HepG2 (cell line): ENCODE results near the gene RPS2. TPM values are rescaled to one million over a fixed set of nuclear protein-coding genes. Genes with fewer than 3 reads are reported as not detected.
A peak's percentile ranks its signal among the peaks of the same experiment; 100 is the strongest.

ENCODE experiments used
- FOXA1 ChIP-seq, 2 experiments: fragments of 450-650 bp in 1 of 2; sonication (generic) in 1 of 2; formaldehyde crosslinking in 1 of 2; IDR thresholded peaks; 2 replicates each; pipeline versions ENCODE4 v1.4.0 to v1.6.1; 2016 to 2020; ENCODE audit warnings: missing genetic modification reagents in 1 of 2
- KDM4B ChIP-seq: sonication (generic); formaldehyde crosslinking; IDR thresholded peaks from 2 replicates; pipeline ENCODE4 v1.4.0; 2020; ENCODE audit warnings: missing genetic modification reagents
- NR2C2 ChIP-seq: sonication (generic); formaldehyde crosslinking; IDR thresholded peaks from 2 replicates; pipeline ENCODE4 v1.4.0; 2020; ENCODE audit warnings: missing genetic modification reagents, mild to moderate bottlenecking, moderate library complexity, borderline replicate concordance
- ONECUT2 ChIP-seq: sonication (generic); formaldehyde crosslinking; IDR thresholded peaks from 2 replicates; pipeline ENCODE4 v1.4.0; 2020; ENCODE audit warnings: missing genetic modification reagents
- SAP130 ChIP-seq: IDR thresholded peaks from 2 replicates; pipeline ENCODE4 v1.6.1; 2016; ENCODE audit warnings: low read depth
- ZNF256 ChIP-seq: sonication (generic); formaldehyde crosslinking; conservative IDR thresholded peaks from 2 replicates; pipeline ENCODE4 v1.4.0; 2020; ENCODE audit warnings: missing genetic modification reagents
- ZNF660 ChIP-seq: sonication (generic); formaldehyde crosslinking; IDR thresholded peaks from 2 replicates; pipeline ENCODE4 v1.5.1; 2020; ENCODE audit warnings: mild to moderate bottlenecking, low read depth, missing genetic modification reagents, borderline replicate concordance
- polyA plus RNA-seq, 8 experiments: library from polyadenylated mRNA; depleted of rRNA in 3 of 8; stranded (reverse) in 7 of 8; unstranded in 1 of 8; fragments of >200 nt; fragmentation: Illumina TruSeq in 4 of 8; extraction: Trizol in 4 of 8; gene quantifications; 2 replicates each; pipeline versions ENCODE4 v1.2.1 to v1.2.3, GENCODE V29; 2011 to 2016; ENCODE audit warnings: low read depth in 4 of 8, missing spikeins in 1 of 8, mixed read lengths in 1 of 8; ENCODE audit not compliant: insufficient read depth in 1 of 8
- total RNA-seq, 5 experiments: library from RNA; depleted of rRNA; stranded (reverse); fragments of >200 nt; fragmentation: Illumina TruSeq; extraction: Trizol; gene quantifications; 2 replicates each; pipeline ENCODE4 v1.2.3, GENCODE V29; 2016; ENCODE audit warnings: low read depth in 1 of 5
- TF ChIP-seq, protein P1 (sequence below): sonication (generic); formaldehyde crosslinking; conservative IDR thresholded peaks from 2 replicates; pipeline ENCODE4 v1.4.0; 2020; ENCODE audit warnings: mild to moderate bottlenecking, missing genetic modification reagents, moderate library complexity
- TF ChIP-seq, protein P2 (sequence below): sonication (generic); formaldehyde crosslinking; IDR thresholded peaks from 2 replicates; pipeline ENCODE4 v1.5.1; 2020; ENCODE audit warnings: missing genetic modification reagents, mild to moderate bottlenecking, borderline replicate concordance
- TF ChIP-seq, protein P3 (sequence below): sonication (generic); formaldehyde crosslinking; IDR thresholded peaks from 2 replicates; pipeline ENCODE4 v1.4.0; 2020; ENCODE audit warnings: missing genetic modification reagents
- TF ChIP-seq, protein P4 (sequence below): sonication (generic); formaldehyde crosslinking; IDR thresholded peaks from 2 replicates; pipeline ENCODE4 v1.5.1; 2020; ENCODE audit warnings: mild to moderate bottlenecking, moderate library complexity, missing genetic modification reagents
- TF ChIP-seq, protein P5 (sequence below): IDR thresholded peaks from 2 replicates; pipeline ENCODE4 v1.6.1; 2012; ENCODE audit warnings: low read depth, low read length, improper control_type of control experiment
- TF ChIP-seq, protein P6 (sequence below): sonication (generic); formaldehyde crosslinking; IDR thresholded peaks from 2 replicates; pipeline ENCODE4 v1.5.0; 2020; ENCODE audit warnings: mild to moderate bottlenecking, low read depth, missing genetic modification reagents, borderline replicate concordance
- TF ChIP-seq, protein P7 (sequence below): sonication (generic); formaldehyde crosslinking; IDR thresholded peaks from 2 replicates; pipeline ENCODE4 v1.8.1; 2023; ENCODE audit warnings: mild to moderate bottlenecking, missing genetic modification reagents

The RPS2 gene
- total and polyA plus RNA-seq, 2 of the 13 experiments (the other 11 are each of a cell fraction or from before 2014, with no cell fraction given) = 1,908 to 4,514 TPM

DNA sequence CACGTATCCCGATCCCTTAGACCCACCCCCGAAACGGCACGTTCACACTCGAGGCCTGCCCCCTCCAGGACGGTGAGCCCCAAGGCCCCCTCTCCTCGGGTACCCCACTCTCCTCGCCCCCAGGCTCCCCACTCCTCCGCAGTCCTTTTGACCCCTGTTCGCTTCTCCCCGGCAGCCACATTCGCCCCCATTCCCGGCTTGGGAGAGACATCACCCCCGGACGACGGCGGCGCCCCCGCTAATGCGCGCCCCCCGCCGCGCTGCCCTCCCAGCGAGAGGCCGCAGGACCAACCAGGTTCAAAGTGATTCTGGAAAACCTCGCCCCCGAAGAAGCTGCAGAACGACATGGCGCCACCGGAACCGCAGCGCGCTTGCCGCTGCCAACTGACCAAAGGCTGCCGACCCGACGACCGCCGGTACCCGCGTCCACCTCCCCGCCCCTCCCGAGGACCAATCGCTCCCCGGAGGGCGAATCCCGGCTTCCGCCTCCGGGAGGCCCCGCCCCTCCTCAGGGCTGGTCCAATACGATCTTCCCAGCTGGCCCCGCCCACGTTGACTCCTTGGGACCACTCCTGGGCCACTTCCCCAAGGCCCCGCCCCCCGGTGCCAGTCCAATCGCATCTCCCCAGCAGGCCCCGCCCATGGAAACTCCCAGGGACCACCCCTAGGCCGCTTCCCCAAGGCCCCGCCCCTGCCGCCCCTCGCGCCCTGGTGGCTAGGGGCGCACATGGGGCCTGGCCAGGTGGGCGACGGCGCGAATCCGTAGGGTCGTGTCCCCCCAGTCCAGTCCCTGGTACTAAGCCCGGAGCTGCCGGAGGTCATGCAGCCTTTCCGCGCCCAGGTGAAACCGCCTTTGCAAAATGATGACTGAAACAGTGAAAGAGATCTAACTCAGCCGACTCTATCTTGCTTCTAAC is 21.6 kb downstream of the RPS2 start, which contains the start of gene MSRB1 (continued):
- TF ChIP-seq, protein P1, sequence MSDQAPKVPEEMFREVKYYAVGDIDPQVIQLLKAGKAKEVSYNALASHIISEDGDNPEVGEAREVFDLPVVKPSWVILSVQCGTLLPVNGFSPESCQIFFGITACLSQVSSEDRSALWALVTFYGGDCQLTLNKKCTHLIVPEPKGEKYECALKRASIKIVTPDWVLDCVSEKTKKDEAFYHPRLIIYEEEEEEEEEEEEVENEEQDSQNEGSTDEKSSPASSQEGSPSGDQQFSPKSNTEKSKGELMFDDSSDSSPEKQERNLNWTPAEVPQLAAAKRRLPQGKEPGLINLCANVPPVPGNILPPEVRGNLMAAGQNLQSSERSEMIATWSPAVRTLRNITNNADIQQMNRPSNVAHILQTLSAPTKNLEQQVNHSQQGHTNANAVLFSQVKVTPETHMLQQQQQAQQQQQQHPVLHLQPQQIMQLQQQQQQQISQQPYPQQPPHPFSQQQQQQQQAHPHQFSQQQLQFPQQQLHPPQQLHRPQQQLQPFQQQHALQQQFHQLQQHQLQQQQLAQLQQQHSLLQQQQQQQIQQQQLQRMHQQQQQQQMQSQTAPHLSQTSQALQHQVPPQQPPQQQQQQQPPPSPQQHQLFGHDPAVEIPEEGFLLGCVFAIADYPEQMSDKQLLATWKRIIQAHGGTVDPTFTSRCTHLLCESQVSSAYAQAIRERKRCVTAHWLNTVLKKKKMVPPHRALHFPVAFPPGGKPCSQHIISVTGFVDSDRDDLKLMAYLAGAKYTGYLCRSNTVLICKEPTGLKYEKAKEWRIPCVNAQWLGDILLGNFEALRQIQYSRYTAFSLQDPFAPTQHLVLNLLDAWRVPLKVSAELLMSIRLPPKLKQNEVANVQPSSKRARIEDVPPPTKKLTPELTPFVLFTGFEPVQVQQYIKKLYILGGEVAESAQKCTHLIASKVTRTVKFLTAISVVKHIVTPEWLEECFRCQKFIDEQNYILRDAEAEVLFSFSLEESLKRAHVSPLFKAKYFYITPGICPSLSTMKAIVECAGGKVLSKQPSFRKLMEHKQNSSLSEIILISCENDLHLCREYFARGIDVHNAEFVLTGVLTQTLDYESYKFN = peak; percentile 31
- TF ChIP-seq SAP130 (CRISPR knock-in tag) = peak; percentile 96
- TF ChIP-seq, protein P2, sequence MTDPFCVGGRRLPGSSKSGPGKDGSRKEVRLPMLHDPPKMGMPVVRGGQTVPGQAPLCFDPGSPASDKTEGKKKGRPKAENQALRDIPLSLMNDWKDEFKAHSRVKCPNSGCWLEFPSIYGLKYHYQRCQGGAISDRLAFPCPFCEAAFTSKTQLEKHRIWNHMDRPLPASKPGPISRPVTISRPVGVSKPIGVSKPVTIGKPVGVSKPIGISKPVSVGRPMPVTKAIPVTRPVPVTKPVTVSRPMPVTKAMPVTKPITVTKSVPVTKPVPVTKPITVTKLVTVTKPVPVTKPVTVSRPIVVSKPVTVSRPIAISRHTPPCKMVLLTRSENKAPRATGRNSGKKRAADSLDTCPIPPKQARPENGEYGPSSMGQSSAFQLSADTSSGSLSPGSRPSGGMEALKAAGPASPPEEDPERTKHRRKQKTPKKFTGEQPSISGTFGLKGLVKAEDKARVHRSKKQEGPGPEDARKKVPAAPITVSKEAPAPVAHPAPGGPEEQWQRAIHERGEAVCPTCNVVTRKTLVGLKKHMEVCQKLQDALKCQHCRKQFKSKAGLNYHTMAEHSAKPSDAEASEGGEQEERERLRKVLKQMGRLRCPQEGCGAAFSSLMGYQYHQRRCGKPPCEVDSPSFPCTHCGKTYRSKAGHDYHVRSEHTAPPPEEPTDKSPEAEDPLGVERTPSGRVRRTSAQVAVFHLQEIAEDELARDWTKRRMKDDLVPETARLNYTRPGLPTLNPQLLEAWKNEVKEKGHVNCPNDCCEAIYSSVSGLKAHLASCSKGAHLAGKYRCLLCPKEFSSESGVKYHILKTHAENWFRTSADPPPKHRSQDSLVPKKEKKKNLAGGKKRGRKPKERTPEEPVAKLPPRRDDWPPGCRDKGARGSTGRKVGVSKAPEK (CRISPR knock-in tag) = no peak
- TF ChIP-seq KDM4B = 0 out of 2 replicates have a peak, but pooled peaks have one; percentile 37
- TF ChIP-seq, protein P3, sequence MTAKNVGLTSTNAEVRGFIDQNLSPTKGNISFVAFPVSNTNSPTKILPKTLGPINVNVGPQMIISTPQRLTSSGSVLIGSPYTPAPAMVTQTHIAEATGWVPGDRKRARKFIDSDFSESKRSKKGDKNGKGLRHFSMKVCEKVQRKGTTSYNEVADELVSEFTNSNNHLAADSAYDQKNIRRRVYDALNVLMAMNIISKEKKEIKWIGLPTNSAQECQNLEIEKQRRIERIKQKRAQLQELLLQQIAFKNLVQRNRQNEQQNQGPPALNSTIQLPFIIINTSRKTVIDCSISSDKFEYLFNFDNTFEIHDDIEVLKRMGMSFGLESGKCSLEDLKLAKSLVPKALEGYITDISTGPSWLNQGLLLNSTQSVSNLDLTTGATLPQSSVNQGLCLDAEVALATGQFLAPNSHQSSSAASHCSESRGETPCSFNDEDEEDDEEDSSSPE = peak; percentile 60
- TF ChIP-seq, protein P4, sequence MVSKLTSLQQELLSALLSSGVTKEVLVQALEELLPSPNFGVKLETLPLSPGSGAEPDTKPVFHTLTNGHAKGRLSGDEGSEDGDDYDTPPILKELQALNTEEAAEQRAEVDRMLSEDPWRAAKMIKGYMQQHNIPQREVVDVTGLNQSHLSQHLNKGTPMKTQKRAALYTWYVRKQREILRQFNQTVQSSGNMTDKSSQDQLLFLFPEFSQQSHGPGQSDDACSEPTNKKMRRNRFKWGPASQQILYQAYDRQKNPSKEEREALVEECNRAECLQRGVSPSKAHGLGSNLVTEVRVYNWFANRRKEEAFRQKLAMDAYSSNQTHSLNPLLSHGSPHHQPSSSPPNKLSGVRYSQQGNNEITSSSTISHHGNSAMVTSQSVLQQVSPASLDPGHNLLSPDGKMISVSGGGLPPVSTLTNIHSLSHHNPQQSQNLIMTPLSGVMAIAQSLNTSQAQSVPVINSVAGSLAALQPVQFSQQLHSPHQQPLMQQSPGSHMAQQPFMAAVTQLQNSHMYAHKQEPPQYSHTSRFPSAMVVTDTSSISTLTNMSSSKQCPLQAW (CRISPR knock-in tag) = peak; percentile 85
- TF ChIP-seq, protein P5, sequence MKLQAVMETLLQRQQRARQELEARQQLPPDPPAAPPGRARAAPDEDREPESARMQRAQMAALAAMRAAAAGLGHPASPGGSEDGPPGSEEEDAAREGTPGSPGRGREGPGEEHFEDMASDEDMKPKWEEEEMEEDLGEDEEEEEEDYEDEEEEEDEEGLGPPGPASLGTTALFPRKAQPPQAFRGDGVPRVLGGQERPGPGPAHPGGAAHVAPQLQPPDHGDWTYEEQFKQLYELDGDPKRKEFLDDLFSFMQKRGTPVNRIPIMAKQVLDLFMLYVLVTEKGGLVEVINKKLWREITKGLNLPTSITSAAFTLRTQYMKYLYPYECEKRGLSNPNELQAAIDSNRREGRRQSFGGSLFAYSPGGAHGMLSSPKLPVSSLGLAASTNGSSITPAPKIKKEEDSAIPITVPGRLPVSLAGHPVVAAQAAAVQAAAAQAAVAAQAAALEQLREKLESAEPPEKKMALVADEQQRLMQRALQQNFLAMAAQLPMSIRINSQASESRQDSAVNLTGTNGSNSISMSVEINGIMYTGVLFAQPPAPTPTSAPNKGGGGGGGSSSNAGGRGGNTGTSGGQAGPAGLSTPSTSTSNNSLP = no peak
- TF ChIP-seq FOXA1 (IDR thresholded peaks at IDR 0.05) = no peak
- TF ChIP-seq FOXA1 (CRISPR knock-in tag; IDR thresholded peaks at IDR 0.05) = no peak
- TF ChIP-seq, protein P6, sequence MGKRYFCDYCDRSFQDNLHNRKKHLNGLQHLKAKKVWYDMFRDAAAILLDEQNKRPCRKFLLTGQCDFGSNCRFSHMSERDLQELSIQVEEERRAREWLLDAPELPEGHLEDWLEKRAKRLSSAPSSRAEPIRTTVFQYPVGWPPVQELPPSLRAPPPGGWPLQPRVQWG (CRISPR knock-in tag) = no peak
- 0 out of 2 replicates have a peak, but pooled peaks have one; percentile 22 for TF ChIP-seq ZNF660 (CRISPR knock-in tag)
- TF ChIP-seq NR2C2 (CRISPR knock-in tag) = peak; percentile 57; the same call in 1 of the 2 replicates
- no peak for TF ChIP-seq ZNF256 (CRISPR knock-in tag)
- TF ChIP-seq, protein P7, sequence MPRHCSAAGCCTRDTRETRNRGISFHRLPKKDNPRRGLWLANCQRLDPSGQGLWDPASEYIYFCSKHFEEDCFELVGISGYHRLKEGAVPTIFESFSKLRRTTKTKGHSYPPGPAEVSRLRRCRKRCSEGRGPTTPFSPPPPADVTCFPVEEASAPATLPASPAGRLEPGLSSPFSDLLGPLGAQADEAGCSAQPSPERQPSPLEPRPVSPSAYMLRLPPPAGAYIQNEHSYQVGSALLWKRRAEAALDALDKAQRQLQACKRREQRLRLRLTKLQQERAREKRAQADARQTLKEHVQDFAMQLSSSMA = no peak; the same call in 1 of the 2 replicates
- TF ChIP-seq ONECUT2 (CRISPR knock-in tag) = no peak
